ENCODE results near the gene BMP3.
"Not testable (repeated sequence)": the region's sequence is repeated elsewhere in the genome, so short reads cannot be mapped to it uniquely, and the experiment has no call there.

BMP3 gene

GRCh38 chr4:81030061-81030980 lies at the start of gene BMP3:
Gene BMP3, plus strand, starts transcription at chr4:81030708. Its CDS starts 577 bp downstream, at chr4:81031285.
- DNase-seq (ENCODE audit: low spot score), result no peak

DNA sequence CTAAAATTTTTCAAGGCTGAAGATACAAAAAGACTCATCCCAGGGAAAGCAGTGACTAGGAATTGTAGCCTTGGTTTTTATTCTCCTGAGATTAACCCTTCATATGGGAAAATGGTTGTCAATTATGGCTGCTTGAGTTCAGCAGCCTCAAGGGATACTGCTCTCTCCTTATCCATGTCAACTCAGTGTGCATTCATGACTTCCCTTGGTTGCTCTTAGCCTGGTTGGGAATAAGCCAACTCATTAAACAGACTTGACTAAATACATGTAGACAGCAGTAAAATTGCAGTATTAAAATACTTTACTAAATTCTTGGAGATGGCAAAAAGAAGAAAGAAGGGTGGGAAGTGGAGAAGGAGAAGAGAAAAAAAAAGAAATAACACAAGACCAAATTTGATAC lies 44.5 kb upstream of the BMP3 start:
- no peak for DNase-seq (ENCODE audit: low spot score)

DNA sequence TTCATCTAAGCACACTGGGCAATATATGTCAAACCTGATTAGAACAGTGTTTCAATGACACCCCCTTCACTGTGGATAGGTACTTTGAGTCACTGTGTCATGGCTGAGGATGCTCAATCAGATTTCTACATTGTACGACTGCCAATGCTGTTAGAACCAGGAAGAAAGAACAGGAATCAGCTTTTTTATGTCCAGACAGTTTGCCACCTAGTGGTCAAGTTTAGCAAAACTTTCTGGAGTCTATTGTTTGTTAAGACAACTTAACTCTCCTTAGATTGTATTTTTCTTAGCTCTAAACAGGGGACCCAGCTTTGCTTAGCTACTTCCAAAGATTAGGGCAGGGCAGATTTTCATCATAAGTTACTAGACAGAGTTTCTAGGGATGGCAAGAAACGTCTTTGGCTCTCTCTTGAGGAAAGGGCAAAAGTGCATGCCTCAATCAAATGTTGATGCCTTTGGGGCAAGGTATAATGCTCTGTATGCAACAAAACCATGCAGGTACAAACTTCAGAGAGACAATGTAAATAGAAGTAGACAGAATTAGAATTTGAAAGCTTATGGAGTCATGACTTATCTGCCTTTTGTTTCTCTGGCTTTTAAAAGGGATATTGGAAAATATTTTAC lies 40.5 kb upstream of the BMP3 start:
- peak; percentile 33 for DNase-seq (ENCODE audit: low spot score)

GRCh38 chr4:80990851-80991250 lies 39.7 kb upstream of the BMP3 start:
- no peak for DNase-seq (ENCODE audit: low spot score)

GRCh38 chr4:80999943-81000342 lies 30.6 kb upstream of the BMP3 start:
- no peak for DNase-seq (ENCODE audit: low spot score)

- no peak for DNase-seq (ENCODE audit: low spot score)
Observed at GRCh38 chr4:81003597-81004111, 26.9 kb upstream of the BMP3 start.

DNA sequence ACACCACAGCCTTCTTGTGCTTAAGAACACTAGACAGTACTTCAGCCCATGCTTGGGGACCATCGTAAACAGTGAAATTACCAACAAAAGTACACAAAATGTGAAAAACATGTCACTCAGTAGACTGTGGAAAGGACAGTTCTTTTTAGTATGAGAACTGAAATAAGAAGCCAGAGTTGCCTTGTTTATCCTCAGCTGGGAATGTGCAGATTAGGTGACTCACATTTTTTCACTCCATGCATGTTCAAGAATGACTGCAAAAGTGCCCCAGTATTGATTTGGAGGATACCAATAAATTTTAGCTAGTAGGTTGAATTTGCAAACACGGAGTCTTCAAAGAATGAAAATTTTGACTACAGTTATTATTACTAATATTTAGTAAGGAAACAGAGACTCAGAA lies 23.1 kb upstream of the BMP3 start:
- no peak for DNase-seq (ENCODE audit: low spot score)

- not testable (repeated sequence) for DNase-seq (ENCODE audit: low spot score)
Observed at GRCh38 chr4:81016566-81016965, 13.9 kb upstream of the BMP3 start.

DNA sequence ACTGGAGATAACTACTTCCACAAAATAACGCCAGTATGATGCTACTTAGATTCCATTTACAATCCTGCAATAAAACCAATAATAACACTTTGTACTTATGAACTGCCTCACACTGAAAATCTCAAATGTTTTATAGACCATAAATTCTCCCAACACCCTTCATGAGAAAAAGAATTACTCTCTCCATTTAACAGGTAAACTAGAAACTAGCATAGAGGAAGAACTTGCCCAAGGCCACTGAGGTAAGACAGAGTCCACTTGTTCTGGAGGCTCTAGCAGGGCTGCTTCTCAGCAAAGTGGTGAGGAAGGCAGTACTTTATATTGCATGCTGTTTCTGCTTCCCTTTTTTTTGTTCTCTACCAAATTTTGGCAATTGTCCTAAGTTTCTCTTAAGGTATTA lies 11.5 kb upstream of the BMP3 start:
- no peak for DNase-seq (ENCODE audit: low spot score)

- no peak for DNase-seq (ENCODE audit: low spot score)
Observed at GRCh38 chr4:81021142-81021944, 9.2 kb upstream of the BMP3 start.

- no peak for DNase-seq (ENCODE audit: low spot score)
Observed at GRCh38 chr4:81021981-81022380, 8.5 kb upstream of the BMP3 start.

- DNase-seq (ENCODE audit: low spot score), result no peak
Observed at GRCh38 chr4:81023484-81023883, 7.0 kb upstream of the BMP3 start.

DNA sequence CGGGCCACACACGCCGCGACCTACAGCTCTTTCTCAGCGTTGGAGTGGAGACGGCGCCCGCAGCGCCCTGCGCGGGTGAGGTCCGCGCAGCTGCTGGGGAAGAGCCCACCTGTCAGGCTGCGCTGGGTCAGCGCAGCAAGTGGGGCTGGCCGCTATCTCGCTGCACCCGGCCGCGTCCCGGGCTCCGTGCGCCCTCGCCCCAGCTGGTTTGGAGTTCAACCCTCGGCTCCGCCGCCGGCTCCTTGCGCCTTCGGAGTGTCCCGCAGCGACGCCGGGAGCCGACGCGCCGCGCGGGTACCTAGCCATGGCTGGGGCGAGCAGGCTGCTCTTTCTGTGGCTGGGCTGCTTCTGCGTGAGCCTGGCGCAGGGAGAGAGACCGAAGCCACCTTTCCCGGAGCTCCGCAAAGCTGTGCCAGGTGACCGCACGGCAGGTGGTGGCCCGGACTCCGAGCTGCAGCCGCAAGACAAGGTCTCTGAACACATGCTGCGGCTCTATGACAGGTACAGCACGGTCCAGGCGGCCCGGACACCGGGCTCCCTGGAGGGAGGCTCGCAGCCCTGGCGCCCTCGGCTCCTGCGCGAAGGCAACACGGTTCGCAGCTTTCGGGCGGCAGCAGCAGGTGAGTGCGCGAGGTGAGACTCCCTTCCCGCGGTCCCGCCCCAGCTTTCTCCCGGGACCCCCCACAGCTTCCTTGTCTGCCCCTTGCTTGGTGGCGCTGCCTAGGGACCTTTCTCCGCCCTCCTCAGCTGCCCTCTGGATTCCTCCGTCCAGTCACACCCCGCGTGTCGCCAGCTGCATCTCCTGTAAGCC lies 678 bp downstream of the BMP3 start:
- no peak for DNase-seq (ENCODE audit: low spot score)

- DNase-seq (ENCODE audit: low spot score), result no peak
Observed at GRCh38 chr4:81031796-81032551, 1.5 kb downstream of the BMP3 start.

GRCh38 chr4:81032771-81033684 lies 2.5 kb downstream of the BMP3 start:
- no peak for DNase-seq (ENCODE audit: low spot score)

- no peak for DNase-seq (ENCODE audit: low spot score)
Observed at GRCh38 chr4:81038636-81039350, 8.3 kb downstream of the BMP3 start.

DNA sequence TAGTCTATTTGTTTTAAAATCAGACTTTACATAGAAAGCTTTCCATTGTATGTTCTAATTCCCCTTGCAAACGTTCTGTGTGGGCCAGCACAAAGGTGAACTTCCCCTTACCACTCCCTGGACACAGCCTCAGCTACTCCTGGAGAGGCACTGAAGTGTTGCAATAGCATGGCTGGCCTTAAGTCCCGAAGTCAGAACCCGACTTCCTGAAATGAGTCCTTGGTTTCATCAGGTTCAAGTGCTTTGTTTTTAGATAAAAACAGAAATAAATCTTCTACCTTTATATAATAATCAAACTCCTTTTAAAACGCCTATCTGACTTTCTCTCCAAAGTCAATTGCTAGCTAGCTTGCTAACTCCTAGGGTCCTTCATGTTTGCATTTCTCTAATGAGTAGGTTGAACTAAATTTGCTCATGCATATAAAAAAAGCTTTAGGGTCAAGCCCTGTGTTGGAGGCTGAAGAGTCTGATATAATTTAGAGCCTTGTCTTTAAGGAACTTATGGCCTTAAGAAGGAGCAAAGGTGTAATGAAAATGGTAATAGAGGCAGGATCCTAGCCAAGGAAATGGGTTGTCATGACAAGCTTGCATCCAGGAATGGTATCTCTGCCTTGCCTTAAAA lies 9.0 kb downstream of the BMP3 start:
- no peak for DNase-seq (ENCODE audit: low spot score)

DNA sequence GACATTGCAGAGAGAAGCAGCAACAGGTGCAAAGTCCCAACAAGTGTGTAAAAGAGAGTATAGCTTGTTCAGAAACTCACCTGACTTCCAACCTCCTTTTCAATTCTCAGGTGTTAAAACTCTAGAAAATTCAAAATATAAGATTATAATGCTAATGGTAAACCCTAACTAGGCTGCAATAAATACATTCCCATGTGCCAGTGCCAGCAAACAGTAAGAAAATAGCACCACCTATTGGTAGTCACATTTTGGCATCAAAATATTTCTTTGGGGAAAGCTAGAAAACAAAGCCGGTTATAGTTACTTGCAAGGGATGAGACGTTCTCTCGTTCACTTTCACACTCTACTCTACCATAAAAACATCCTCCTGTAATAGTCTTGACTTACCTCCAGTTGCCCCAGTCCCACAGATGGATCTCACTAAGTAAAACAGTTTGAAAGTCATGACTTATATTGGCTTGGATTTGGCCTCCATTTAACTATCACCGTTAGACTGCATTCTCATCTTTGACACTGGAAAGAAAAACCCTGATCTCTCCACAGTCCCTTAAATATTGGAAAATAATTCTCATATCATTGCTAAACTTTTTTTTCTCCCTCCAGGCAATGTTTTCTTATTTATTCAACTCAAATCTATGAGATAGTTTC lies 9.6 kb downstream of the BMP3 start:
- peak; percentile 45 for DNase-seq (ENCODE audit: low spot score)
